GM19240 (cell line): ENCODE measurements around the gene CPED1.
"Not testable (repeated sequence)": the region's sequence is repeated elsewhere in the genome, so short reads cannot be mapped to it uniquely, and the experiment has no call there.

Experiments
- DNase-seq: peaks from one replicate; pipeline ENCODE4 v3.0.0; 2011; ENCODE audit warnings: low spot score; ENCODE audit not compliant: insufficient read length

CPED1 gene

GRCh38 chr7:120996333-120996987 is 7.9 kb downstream of the CPED1 start:
- no peak for DNase-seq

GRCh38 chr7:120996988-120997345 is 8.5 kb downstream of the CPED1 start:
- DNase-seq = no peak

- no peak for DNase-seq
Measured at GRCh38 chr7:120997882-120998474, 9.5 kb downstream of the CPED1 start.

- no peak for DNase-seq
Measured at GRCh38 chr7:120998520-120998919, 10.0 kb downstream of the CPED1 start.

GRCh38 chr7:120998996-120999565 is 10.6 kb downstream of the CPED1 start:
- no peak for DNase-seq

GRCh38 chr7:121000081-121000983 is 11.8 kb downstream of the CPED1 start:
- no peak for DNase-seq

GRCh38 chr7:121001234-121001906 is 12.9 kb downstream of the CPED1 start:
- no peak for DNase-seq

- DNase-seq = no peak
Measured at GRCh38 chr7:121002048-121002756, 13.7 kb downstream of the CPED1 start.

GRCh38 chr7:121002757-121003200 is 14.3 kb downstream of the CPED1 start:
- DNase-seq = no peak

GRCh38 chr7:121003986-121004685 is 15.6 kb downstream of the CPED1 start:
- DNase-seq = no peak

- not testable (repeated sequence) for DNase-seq
Measured at GRCh38 chr7:121005058-121005457, 16.5 kb downstream of the CPED1 start.

GRCh38 chr7:121005996-121006584 is 17.6 kb downstream of the CPED1 start:
- no peak for DNase-seq

GRCh38 chr7:121006711-121007315 is 18.3 kb downstream of the CPED1 start:
- no peak for DNase-seq

- no peak for DNase-seq
Measured at GRCh38 chr7:121008816-121009215, 20.3 kb downstream of the CPED1 start.

- no peak for DNase-seq
Measured at GRCh38 chr7:121011401-121011800, 22.9 kb downstream of the CPED1 start.

GRCh38 chr7:121012170-121012874 is 23.8 kb downstream of the CPED1 start:
- no peak for DNase-seq

GRCh38 chr7:121012919-121013318 is 24.4 kb downstream of the CPED1 start:
- no peak for DNase-seq

- DNase-seq = no peak
Measured at GRCh38 chr7:121015560-121015959, 27.0 kb downstream of the CPED1 start.

GRCh38 chr7:121016966-121017365 is 28.5 kb downstream of the CPED1 start:
- DNase-seq = no peak
